ENCODE results near the gene PCDHA1.
"Not testable (repeated sequence)": the region's sequence is repeated elsewhere in the genome, so short reads cannot be mapped to it uniquely, and the experiment has no call there.

Gene PCDHA1

DNA sequence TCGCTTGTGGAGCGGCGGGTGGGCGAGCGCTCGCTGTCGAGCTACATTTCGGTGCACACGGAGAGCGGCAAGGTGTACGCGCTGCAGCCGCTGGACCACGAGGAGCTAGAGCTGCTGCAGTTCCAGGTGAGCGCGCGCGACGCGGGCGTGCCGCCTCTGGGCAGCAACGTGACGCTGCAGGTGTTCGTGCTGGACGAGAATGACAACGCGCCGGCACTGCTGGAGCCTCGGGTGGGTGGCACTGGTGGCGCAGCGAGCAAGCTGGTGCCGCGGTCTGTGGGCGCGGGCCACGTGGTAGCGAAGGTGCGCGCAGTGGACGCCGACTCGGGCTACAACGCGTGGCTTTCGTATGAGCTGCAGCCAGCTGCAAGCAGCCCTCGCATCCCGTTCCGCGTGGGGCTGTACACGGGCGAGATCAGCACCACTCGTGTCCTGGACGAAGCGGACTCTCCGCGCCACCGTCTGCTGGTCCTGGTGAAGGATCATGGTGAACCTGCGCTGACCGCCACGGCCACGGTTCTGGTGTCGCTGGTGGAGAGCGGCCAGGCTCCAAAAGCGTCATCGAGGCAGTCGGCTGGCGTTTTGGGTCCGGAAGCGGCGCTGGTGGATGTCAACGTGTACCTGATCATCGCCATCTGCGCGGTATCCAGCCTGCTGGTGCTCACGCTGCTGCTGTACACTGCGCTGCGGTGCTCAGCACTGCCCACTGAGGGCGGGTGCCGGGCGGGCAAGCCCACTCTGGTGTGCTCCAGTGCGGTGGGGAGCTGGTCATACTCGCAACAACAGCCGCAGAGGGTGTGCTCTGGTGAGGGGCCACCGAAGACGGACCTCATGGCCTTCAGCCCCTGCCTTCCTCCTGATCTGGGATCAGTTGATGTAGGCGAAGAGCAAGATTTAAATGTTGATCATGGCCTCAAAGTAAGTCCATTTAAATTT is 57.1 kb downstream of the PCDHA1 start:
- Histone ChIP-seq H3K4me1 (ENCODE audit: low read depth, poor library complexity, severe bottlenecking) (no peaks in the 10 kb centered on the region), H3K9ac (no peak overlapping the region), H4K20me1 (ENCODE audit: insufficient read depth) (no peaks in the 10 kb centered on the region), H3K27me3 (ENCODE audit: insufficient read depth, low read depth) (no peaks in the 10 kb centered on the region), H3K36me3 (ENCODE audit: insufficient read depth) (no peaks in the 10 kb centered on the region), H2AFZ (ENCODE audit: low read depth) (no peak overlapping the region), H3K4me2 (no peak overlapping the region), H3K79me2 (ENCODE audit: insufficient read depth, low read depth) (no peaks in the 10 kb centered on the region), H3K4me3 (IDR thresholded peaks at IDR 0.05; ENCODE audit: insufficient read depth, low read depth, low read length) (no peak overlapping the region), H3K27ac (no peak overlapping the region)
- TF ChIP-seq, protein P1, sequence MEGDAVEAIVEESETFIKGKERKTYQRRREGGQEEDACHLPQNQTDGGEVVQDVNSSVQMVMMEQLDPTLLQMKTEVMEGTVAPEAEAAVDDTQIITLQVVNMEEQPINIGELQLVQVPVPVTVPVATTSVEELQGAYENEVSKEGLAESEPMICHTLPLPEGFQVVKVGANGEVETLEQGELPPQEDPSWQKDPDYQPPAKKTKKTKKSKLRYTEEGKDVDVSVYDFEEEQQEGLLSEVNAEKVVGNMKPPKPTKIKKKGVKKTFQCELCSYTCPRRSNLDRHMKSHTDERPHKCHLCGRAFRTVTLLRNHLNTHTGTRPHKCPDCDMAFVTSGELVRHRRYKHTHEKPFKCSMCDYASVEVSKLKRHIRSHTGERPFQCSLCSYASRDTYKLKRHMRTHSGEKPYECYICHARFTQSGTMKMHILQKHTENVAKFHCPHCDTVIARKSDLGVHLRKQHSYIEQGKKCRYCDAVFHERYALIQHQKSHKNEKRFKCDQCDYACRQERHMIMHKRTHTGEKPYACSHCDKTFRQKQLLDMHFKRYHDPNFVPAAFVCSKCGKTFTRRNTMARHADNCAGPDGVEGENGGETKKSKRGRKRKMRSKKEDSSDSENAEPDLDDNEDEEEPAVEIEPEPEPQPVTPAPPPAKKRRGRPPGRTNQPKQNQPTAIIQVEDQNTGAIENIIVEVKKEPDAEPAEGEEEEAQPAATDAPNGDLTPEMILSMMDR (conservative IDR thresholded peaks at IDR 0.05; ENCODE audit: low read depth, low read length), result no peak

DNA sequence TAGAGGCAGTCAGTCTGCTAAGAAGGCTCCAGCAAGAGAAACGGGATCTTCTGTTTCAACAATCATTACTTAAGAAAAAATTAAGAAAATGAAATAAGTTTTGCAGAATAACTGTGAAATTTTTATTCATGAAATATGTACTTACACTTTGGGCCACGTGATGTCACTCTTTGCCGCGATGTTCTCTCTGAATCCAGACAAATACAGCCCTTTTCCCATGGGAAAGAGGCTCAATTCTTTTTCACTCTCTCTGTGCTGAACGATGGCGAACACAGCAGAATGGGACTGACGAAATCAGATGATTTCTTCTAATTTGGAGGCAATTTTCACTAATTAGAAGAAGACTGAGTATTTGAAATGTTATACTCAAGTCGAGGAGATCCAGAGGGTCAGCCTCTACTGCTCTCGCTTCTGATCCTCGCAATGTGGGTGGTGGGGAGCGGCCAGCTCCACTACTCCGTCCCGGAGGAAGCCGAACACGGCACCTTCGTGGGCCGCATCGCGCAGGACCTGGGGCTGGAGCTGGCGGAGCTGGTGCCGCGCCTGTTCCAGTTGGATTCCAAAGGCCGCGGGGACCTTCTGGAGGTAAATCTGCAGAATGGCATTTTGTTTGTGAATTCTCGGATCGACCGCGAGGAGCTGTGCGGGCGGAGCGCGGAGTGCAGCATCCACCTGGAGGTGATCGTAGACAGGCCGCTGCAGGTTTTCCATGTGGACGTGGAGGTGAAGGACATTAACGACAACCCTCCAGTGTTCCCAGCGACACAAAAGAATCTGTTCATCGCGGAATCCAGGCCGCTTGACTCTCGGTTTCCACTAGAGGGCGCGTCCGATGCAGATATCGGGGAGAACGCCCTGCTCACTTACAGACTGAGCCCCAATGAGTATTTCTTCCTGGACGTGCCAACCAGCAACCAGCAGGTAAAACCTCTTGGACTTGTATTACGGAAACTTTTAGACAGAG is 62.5 kb downstream of the PCDHA1 start, which contains the start of gene PCDHA9:
Gene PCDHA9 (plus strand): TSS at position 244 of the 964 bp plus-strand sequence. CDS start 114 bp downstream, at position 358.
- H4K20me1 ChIP-seq (ENCODE audit: insufficient read depth); H3K4me1 ChIP-seq (ENCODE audit: low read depth, poor library complexity, severe bottlenecking); H3K27ac ChIP-seq; H3K27me3 ChIP-seq (ENCODE audit: insufficient read depth, low read depth); H2AFZ ChIP-seq (ENCODE audit: low read depth); H3K9ac ChIP-seq; H3K36me3 ChIP-seq (ENCODE audit: insufficient read depth); H3K4me3 ChIP-seq (IDR thresholded peaks at IDR 0.05; ENCODE audit: insufficient read depth, low read depth, low read length); H3K79me2 ChIP-seq (ENCODE audit: insufficient read depth, low read depth); H3K4me2 ChIP-seq: not testable (repeated sequence)

DNA sequence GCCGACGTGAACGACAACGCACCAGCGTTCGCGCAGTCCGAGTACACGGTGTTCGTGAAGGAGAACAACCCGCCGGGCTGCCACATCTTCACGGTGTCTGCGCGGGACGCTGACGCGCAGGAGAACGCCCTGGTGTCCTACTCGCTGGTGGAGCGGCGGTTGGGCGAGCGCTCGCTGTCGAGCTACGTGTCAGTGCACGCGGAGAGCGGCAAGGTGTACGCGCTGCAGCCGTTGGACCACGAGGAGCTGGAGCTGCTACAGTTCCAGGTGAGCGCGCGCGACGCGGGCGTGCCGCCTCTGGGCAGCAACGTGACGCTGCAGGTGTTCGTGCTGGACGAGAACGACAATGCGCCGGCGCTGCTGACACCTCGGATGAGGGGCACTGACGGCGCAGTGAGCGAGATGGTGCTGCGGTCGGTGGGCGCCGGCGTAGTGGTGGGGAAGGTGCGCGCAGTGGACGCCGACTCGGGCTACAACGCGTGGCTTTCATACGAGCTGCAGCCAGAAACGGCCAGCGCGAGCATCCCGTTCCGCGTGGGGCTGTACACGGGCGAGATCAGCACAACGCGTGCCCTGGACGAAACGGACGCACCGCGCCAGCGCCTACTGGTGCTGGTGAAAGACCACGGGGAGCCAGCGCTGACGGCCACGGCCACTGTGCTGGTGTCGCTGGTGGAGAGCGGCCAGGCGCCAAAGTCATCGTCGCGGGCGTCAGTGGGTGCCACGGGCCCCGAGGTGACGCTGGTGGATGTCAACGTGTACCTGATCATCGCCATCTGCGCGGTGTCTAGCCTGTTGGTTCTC is 64.1 kb downstream of the PCDHA1 start:
- not testable (repeated sequence) for H3K27ac ChIP-seq; H3K9ac ChIP-seq; H3K79me2 ChIP-seq (ENCODE audit: insufficient read depth, low read depth); H3K36me3 ChIP-seq (ENCODE audit: insufficient read depth); H3K27me3 ChIP-seq (ENCODE audit: insufficient read depth, low read depth); H2AFZ ChIP-seq (ENCODE audit: low read depth); H3K4me1 ChIP-seq (ENCODE audit: low read depth, poor library complexity, severe bottlenecking); H3K4me2 ChIP-seq; H4K20me1 ChIP-seq (ENCODE audit: insufficient read depth); H3K4me3 ChIP-seq (IDR thresholded peaks at IDR 0.05; ENCODE audit: insufficient read depth, low read depth, low read length)

DNA sequence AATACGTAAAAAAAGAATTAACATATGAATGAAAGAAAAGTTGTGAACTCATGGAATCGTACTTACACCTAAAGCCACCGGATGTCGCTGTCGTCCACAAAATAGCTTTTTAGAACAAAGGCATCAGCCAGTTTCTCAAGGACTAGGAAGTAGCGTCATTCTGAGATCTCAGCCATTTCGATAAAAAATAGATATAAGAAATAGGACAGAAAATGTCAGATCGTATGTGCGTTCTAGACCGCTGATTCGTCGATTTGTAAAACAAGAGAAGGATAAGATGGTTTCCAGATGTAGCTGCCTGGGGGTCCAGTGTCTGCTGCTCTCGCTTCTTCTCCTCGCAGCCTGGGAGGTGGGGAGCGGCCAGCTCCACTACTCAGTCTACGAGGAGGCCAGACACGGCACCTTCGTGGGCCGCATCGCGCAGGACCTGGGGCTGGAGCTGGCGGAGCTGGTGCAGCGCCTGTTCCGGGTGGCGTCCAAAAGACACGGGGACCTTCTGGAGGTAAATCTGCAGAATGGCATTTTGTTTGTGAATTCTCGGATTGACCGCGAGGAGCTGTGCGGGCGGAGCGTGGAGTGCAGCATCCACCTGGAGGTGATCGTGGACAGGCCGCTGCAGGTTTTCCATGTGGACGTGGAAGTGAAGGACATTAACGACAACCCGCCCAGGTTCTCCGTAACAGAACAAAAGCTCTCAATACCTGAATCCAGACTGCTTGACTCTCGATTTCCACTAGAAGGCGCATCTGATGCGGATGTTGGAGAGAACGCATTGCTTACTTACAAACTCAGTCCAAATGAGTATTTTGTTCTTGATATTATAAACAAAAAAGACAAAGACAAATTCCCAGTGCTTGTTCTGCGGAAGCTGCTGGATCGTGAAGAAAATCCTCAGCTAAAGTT is 70.1 kb downstream of the PCDHA1 start, which contains the start of gene PCDHA10:
Gene PCDHA10 (plus strand): TSS at position 126 of the 903 bp plus-strand sequence. CDS start 152 bp downstream, at position 278.
- TF ChIP-seq, protein P1 (conservative IDR thresholded peaks at IDR 0.05; ENCODE audit: low read depth, low read length), result no peak; the same call in 1 of the 2 replicates
- no peaks in the 10 kb centered on the region for H3K4me1 ChIP-seq (ENCODE audit: low read depth, poor library complexity, severe bottlenecking)
- H3K9ac ChIP-seq, result no peak within 1 kb of the TSS
- no peak within 1 kb of the TSS for H3K4me2 ChIP-seq
- H2AFZ ChIP-seq (ENCODE audit: low read depth), result no peak within 1 kb of the TSS
- no peaks in the 10 kb centered on the region for H3K79me2 ChIP-seq (ENCODE audit: insufficient read depth, low read depth)
- no peaks in the 10 kb centered on the region for H3K27me3 ChIP-seq (ENCODE audit: insufficient read depth, low read depth)
- H3K4me3 ChIP-seq (IDR thresholded peaks at IDR 0.05; ENCODE audit: insufficient read depth, low read depth, low read length), result no peak within 1 kb of the TSS
- no peaks in the 10 kb centered on the region for H4K20me1 ChIP-seq (ENCODE audit: insufficient read depth)
- no peaks in the 10 kb centered on the region for H3K36me3 ChIP-seq (ENCODE audit: insufficient read depth)
- no peak within 1 kb of the TSS for H3K27ac ChIP-seq

All from KMS-11 (cell line).